Gastroesophageal sphincter (tissue), 4 donors: ENCODE data around the gene HSD11B1L. TPM values are rescaled to one million over a fixed set of nuclear protein-coding genes. Genes with fewer than 3 reads are reported as not detected.
A peak's percentile ranks its signal among the peaks of the same experiment; 100 is the strongest.

ENCODE experiments used
- ATAC-seq: fragments of 150-250 bp; one replicate; pipeline ENCODE4 v1.9.1; 2016; ENCODE audit warnings: mild to moderate bottlenecking, moderate library complexity
- H3K27ac ChIP-seq, 4 donors: fragments of 200-600 bp; sonication (generic) in 3 of 4; 1 replicate in 3 of 4; 2 replicates in 1 of 4; pipeline ENCODE4 v1.5.1; 2016 to 2019
- H3K27me3 ChIP-seq: fragments of 200-600 bp; sonication (generic); one replicate; pipeline ENCODE4 v1.5.1; 2019
- H3K36me3 ChIP-seq, 2 donors: fragments of 200-600 bp; sonication (generic); one replicate each; pipeline ENCODE4 v1.5.1; 2019; ENCODE audit warnings: control low read depth in 1 of 2
- H3K4me1 ChIP-seq, 3 donors: fragments of 200-600 bp; sonication (generic); 1 replicate in 2 of 3; 2 replicates in 1 of 3; pipeline ENCODE4 v1.5.1; 2016 to 2019; ENCODE audit warnings: control low read depth in 2 of 3
- H3K4me3 ChIP-seq, 2 donors: fragments of 200-600 bp; sonication (generic); one replicate each; pipeline ENCODE4 v1.5.1; 2019; ENCODE audit warnings: mild to moderate bottlenecking in 1 of 2, moderate library complexity in 1 of 2
- H3K9me3 ChIP-seq, 3 donors: fragments of 200-600 bp; sonication (generic); one replicate each; pipeline ENCODE4 v1.5.1; 2017 to 2019; ENCODE audit warnings: control low read depth in 2 of 3
- CTCF ChIP-seq, 4 experiments: fragments of 200-600 bp in 2 of 4; fragments of 450-650 bp in 2 of 4; sonication (generic) in 1 of 4; IDR thresholded peaks; one replicate each; pipeline ENCODE4 v1.5.1; 2017 to 2019; ENCODE audit warnings: antibody characterized with exemption in 4 of 4, mild to moderate bottlenecking in 2 of 4, moderate library complexity in 2 of 4
- EP300 ChIP-seq: sonication (generic); formaldehyde crosslinking; IDR thresholded peaks from one replicate; pipeline ENCODE4 v1.6.1; 2017; ENCODE audit warnings: antibody characterized with exemption, mild to moderate bottlenecking
- POLR2A ChIP-seq, 2 donors: fragments of 450-650 bp; IDR thresholded peaks; one replicate each; pipeline ENCODE4 v1.6.1; 2017; ENCODE audit warnings: antibody characterized with exemption in 2 of 2, mild to moderate bottlenecking in 2 of 2, moderate library complexity in 1 of 2
- POLR2AphosphoS5 ChIP-seq: sonication (generic); formaldehyde crosslinking; IDR thresholded peaks from one replicate; pipeline ENCODE4 v1.6.1; 2017; ENCODE audit warnings: antibody characterized with exemption
- WGBS, 2 donors: methylation state at CpG; one replicate each; pipeline ENCODE4 v1.1.5; 2018; ENCODE audit warnings: low coverage in 1 of 2; 5-methylcytosine and 5-hydroxymethylcytosine counted together
- total RNA-seq, 4 donors: library from RNA; depleted of rRNA; stranded (reverse); fragments of >200 nt; gene quantifications; one replicate each; pipeline ENCODE4 v1.1.0, GENCODE V29; 2016

Gene HSD11B1L
- total RNA-seq, 4 donors from 2014 or later: 11.2 to 22.9 (median 18.9) TPM

- TF ChIP-seq POLR2A (IDR thresholded peaks at IDR 0.05) (no peak), EP300 (no peak), CTCF (IDR thresholded peaks at IDR 0.05) (no peak), POLR2AphosphoS5 (no peak)
- H3K27ac ChIP-seq: no peak overlapping the region
- H3K27me3 ChIP-seq: no peaks in the 10 kb centered on the region
- no peak overlapping the region for H3K4me3 ChIP-seq
- H3K4me1 ChIP-seq: no peaks in the 10 kb centered on the region
- peaks cover 4 to 93% of the 10 kb centered on the region in 2 donors for H3K36me3 ChIP-seq
- WGBS, 2 donors: 86% methylated on average over 6 to 7 of the region's 10 CpGs
- no peaks in the 10 kb centered on the region for H3K9me3 ChIP-seq
- ATAC-seq: no peak
Observed at GRCh38 chr19:5652261-5652660, 28.6 kb upstream of the HSD11B1L start.

GRCh38 chr19:5654931-5655330 is 25.9 kb upstream of the HSD11B1L start:
- H3K36me3 ChIP-seq: peaks cover 5 to 100% of the 10 kb centered on the region in 2 donors
- no peak for ATAC-seq
- no peaks in the 10 kb centered on the region for H3K27me3 ChIP-seq

GRCh38 chr19:5655412-5655811 is 25.4 kb upstream of the HSD11B1L start:
- H3K36me3 ChIP-seq: peaks cover 3 to 100% of the 10 kb centered on the region in 2 donors
- H3K27me3 ChIP-seq: no peaks in the 10 kb centered on the region
- H3K27ac ChIP-seq: no peak overlapping the region
- TF ChIP-seq POLR2A (IDR thresholded peaks at IDR 0.05): no peak
- no peak for TF ChIP-seq CTCF (IDR thresholded peaks at IDR 0.05)
- no peak for TF ChIP-seq EP300
- no peak for TF ChIP-seq POLR2AphosphoS5
- no peak for ATAC-seq
- H3K9me3 ChIP-seq: no peaks in the 10 kb centered on the region
- no peak overlapping the region for H3K4me3 ChIP-seq
- H3K4me1 ChIP-seq: no peaks in the 10 kb centered on the region
- WGBS, 2 donors: 75 to 78% methylated on average over 3 to 5 of the region's 5 CpGs

More at GRCh38 chr19:5654931-5655330, 25.9 kb upstream of the HSD11B1L start:
- 86 to 93% methylated on average over 2 to 5 of the region's 5 CpGs for WGBS, 2 donors
- Histone ChIP-seq H3K4me1 (no peaks in the 10 kb centered on the region), H3K27ac (no peak overlapping the region), H3K9me3 (no peaks in the 10 kb centered on the region), H3K4me3 (no peak overlapping the region)
- no peak for TF ChIP-seq POLR2A (IDR thresholded peaks at IDR 0.05)
- no peak for TF ChIP-seq POLR2AphosphoS5
- TF ChIP-seq EP300: no peak
- TF ChIP-seq CTCF (IDR thresholded peaks at IDR 0.05): no peak

- no peak overlapping the region for H3K27ac ChIP-seq
- H3K27me3 ChIP-seq: no peaks in the 10 kb centered on the region
- WGBS, 2 donors: 76 to 97% methylated on average over 4 to 18 of the region's 42 CpGs
- peaks cover 3 to 100% of the 10 kb centered on the region in 2 donors for H3K36me3 ChIP-seq
- H3K4me3 ChIP-seq: no peak overlapping the region
- H3K9me3 ChIP-seq: no peaks in the 10 kb centered on the region
- no peak for ATAC-seq
- no peaks in the 10 kb centered on the region for H3K4me1 ChIP-seq
- peak in 1 of 2 donors; percentile 9 for TF ChIP-seq POLR2A (IDR thresholded peaks at IDR 0.05)
- TF ChIP-seq CTCF (IDR thresholded peaks at IDR 0.05): no peak
Observed at GRCh38 chr19:5661483-5661882, 19.3 kb upstream of the HSD11B1L start.

- TF ChIP-seq EP300: no peak
- TF ChIP-seq CTCF (IDR thresholded peaks at IDR 0.05): no peak
- TF ChIP-seq POLR2A (IDR thresholded peaks at IDR 0.05): no peak
- no peak for TF ChIP-seq POLR2AphosphoS5
- no peaks in the 10 kb centered on the region for H3K27me3 ChIP-seq
- 84 to 94% methylated on average over 5 of the region's 17 CpGs for WGBS, 2 donors
- H3K4me1 ChIP-seq: no peaks in the 10 kb centered on the region
- ATAC-seq: no peak
- H3K4me3 ChIP-seq: no peak overlapping the region
- no peak overlapping the region for H3K27ac ChIP-seq
- H3K9me3 ChIP-seq: no peaks in the 10 kb centered on the region
- peaks cover 3 to 100% of the 10 kb centered on the region in 2 donors for H3K36me3 ChIP-seq
Observed at GRCh38 chr19:5663904-5664303, 16.9 kb upstream of the HSD11B1L start.
